ENCODE measurements around the gene RIC1.
"Not testable (repeated sequence)": the region's sequence is repeated elsewhere in the genome, so short reads cannot be mapped to it uniquely, and the experiment has no call there.

The RIC1 gene

GRCh38 chr9:5628530-5629311 lies at the start of gene RIC1:
Gene RIC1, plus strand, starts transcription at chr9:5629107. Its CDS starts 203 bp downstream, at chr9:5629310.
- peak; percentile 68 for DNase-seq (ENCODE audit: low read depth)

GRCh38 chr9:5579881-5580280 lies 49.0 kb upstream of the RIC1 start:
- DNase-seq (ENCODE audit: low read depth) = no peak

GRCh38 chr9:5580650-5581049 lies 48.3 kb upstream of the RIC1 start:
- no peak for DNase-seq (ENCODE audit: low read depth)

GRCh38 chr9:5581706-5582105 lies 47.2 kb upstream of the RIC1 start:
- DNase-seq (ENCODE audit: low read depth) = not testable (repeated sequence)

- peak; percentile 44 for DNase-seq (ENCODE audit: low read depth)
These were observed 46.1 kb upstream of the RIC1 start for GRCh38 chr9:5582835-5583195.

- no peak for DNase-seq (ENCODE audit: low read depth)
These were observed 42.5 kb upstream of the RIC1 start for GRCh38 chr9:5586391-5586802.

- no peak for DNase-seq (ENCODE audit: low read depth)
These were observed 41.9 kb upstream of the RIC1 start for GRCh38 chr9:5587024-5587423.

GRCh38 chr9:5592231-5592630 lies 36.7 kb upstream of the RIC1 start:
- no peak for DNase-seq (ENCODE audit: low read depth)

GRCh38 chr9:5592904-5593303 lies 36.0 kb upstream of the RIC1 start:
- no peak for DNase-seq (ENCODE audit: low read depth)

GRCh38 chr9:5593904-5594303 lies 35.0 kb upstream of the RIC1 start:
- DNase-seq (ENCODE audit: low read depth) = no peak

GRCh38 chr9:5596173-5596572 lies 32.7 kb upstream of the RIC1 start:
- DNase-seq (ENCODE audit: low read depth) = no peak

GRCh38 chr9:5608298-5609225 lies 20.3 kb upstream of the RIC1 start:
- no peak for DNase-seq (ENCODE audit: low read depth)

- no peak for DNase-seq (ENCODE audit: low read depth)
These were observed 19.7 kb upstream of the RIC1 start for GRCh38 chr9:5609226-5609596.

- no peak for DNase-seq (ENCODE audit: low read depth)
These were observed 18.4 kb upstream of the RIC1 start for GRCh38 chr9:5610491-5610890.

GRCh38 chr9:5611321-5612184 lies 17.4 kb upstream of the RIC1 start:
- no peak for DNase-seq (ENCODE audit: low read depth)

GRCh38 chr9:5612185-5612530 lies 16.7 kb upstream of the RIC1 start:
- no peak for DNase-seq (ENCODE audit: low read depth)

GRCh38 chr9:5614192-5614591 lies 14.7 kb upstream of the RIC1 start:
- DNase-seq (ENCODE audit: low read depth) = no peak

- no peak for DNase-seq (ENCODE audit: low read depth)
These were observed 13.9 kb upstream of the RIC1 start for GRCh38 chr9:5614985-5615384.

- DNase-seq (ENCODE audit: low read depth) = no peak
These were observed 11.2 kb upstream of the RIC1 start for GRCh38 chr9:5617749-5618148.

- DNase-seq (ENCODE audit: low read depth) = no peak
These were observed 8.4 kb upstream of the RIC1 start for GRCh38 chr9:5620494-5620893.

GRCh38 chr9:5621327-5621726 lies 7.6 kb upstream of the RIC1 start:
- no peak for DNase-seq (ENCODE audit: low read depth)

GRCh38 chr9:5622016-5622415 lies 6.9 kb upstream of the RIC1 start:
- DNase-seq (ENCODE audit: low read depth) = peak; percentile 78
